Heart left ventricle (tissue), 13 donors: ENCODE results near the gene BLM.

Experiments used
- CTCF ChIP-seq, 12 donors: fragments of 200-600 bp; sonication (generic) in 4 of 12; IDR thresholded peaks; one replicate each; pipeline versions ENCODE4 v1.5.0 to v1.8.0; 2018 to 2022; ENCODE audit warnings: antibody characterized with exemption in 12 of 12, mild to moderate bottlenecking in 5 of 12
- POLR2A ChIP-seq, 2 donors: fragments of 450-650 bp; IDR thresholded peaks; one replicate each; pipeline ENCODE4 v1.6.1; 2017; ENCODE audit warnings: antibody characterized with exemption in 2 of 2, mild to moderate bottlenecking in 2 of 2, moderate library complexity in 2 of 2
- donor health status: ischemic (EF 13 %, LVEDD 7.1; RV severe dilation, severe dysfunction).
- donor health status: DM: no; HTN: yes; CAD: no.
- donor health status: DM: no; HTN: no; CAD: no.
- donor health status: ischemic (EF 25% LVEDD 6.9; RV normal size, moderate dysfunction).
- donor health status: ischemic (EF 25% LVEDD 5.7; RV mildly dilated, moderate dysfunction).
- donor health status: ischemic (EF 35%, LVEDD 5.7; RV mildly dilated, moderate dysfunction).
- donor health status: nonischemic (EF 11% LVEDD 7.7; RV severe dilation, severe dysfunction).
- donor health status: DM: yes; HTN: yes; CAD: no.
- donor health status: PGD.
- donor health status: ischemic (EF 29% LVEDD 5.4; RV normal size, mild dysfunction).
- donor health status: nonischemic (EF 23%, LVEDD 6.1; RV moderate dilation, normal function).

GRCh38 chr15:90794538-90794937 lies 77.4 kb downstream of the BLM start:
- TF ChIP-seq CTCF (IDR thresholded peaks at IDR 0.05), result no peak
- TF ChIP-seq POLR2A (IDR thresholded peaks at IDR 0.05), result no peak
